HEK293T (cell line): ENCODE measurements around the gene MCM10.
"Not testable (repeated sequence)": the region's sequence is repeated elsewhere in the genome, so short reads cannot be mapped to it uniquely, and the experiment has no call there.

ENCODE experiments used
- CTCF ChIA-PET: fragments of 350-600 bp; formaldehyde crosslinking; extraction: SDS; loops from one replicate; lab custom pipeline; 2021; ENCODE audit warnings: antibody characterized with exemption, inconsistent platforms; lab: Yijun Ruan, JAX
- POLR2A ChIA-PET: fragments of 350-600 bp; formaldehyde crosslinking; extraction: SDS; loops from one replicate; lab custom pipeline; 2020; ENCODE audit warnings: antibody characterized with exemption, inconsistent platforms; lab: Yijun Ruan, JAX
- DNase-seq: peaks from one replicate; pipeline ENCODE4 v3.0.0; 2012; ENCODE audit warnings: mixed read lengths; ENCODE audit errors: extremely low spot score
- ARNT ChIP-seq: fragments of 450-650 bp; IDR thresholded peaks from 2 replicates; pipeline ENCODE4 v1.6.1; 2017; ENCODE audit warnings: mild to moderate bottlenecking
- BHLHE40 ChIP-seq: fragments of 450-650 bp; IDR thresholded peaks from 2 replicates; pipeline ENCODE4 v1.6.1; 2016; ENCODE audit warnings: mild to moderate bottlenecking, moderate library complexity, borderline replicate concordance
- CTBP1 ChIP-seq: fragments of 450-650 bp; IDR thresholded peaks from 2 replicates; pipeline ENCODE4 v1.6.1; 2016; ENCODE audit warnings: borderline replicate concordance
- ELF4 ChIP-seq: fragments of 450-650 bp; IDR thresholded peaks from 2 replicates; pipeline ENCODE4 v1.6.1; 2017; ENCODE audit warnings: antibody characterized with exemption
- FOXA1 ChIP-seq: fragments of 450-650 bp; IDR thresholded peaks from 2 replicates; pipeline ENCODE4 v1.6.1; 2016; ENCODE audit warnings: mild to moderate bottlenecking
- FOXK2 ChIP-seq: fragments of 450-650 bp; IDR thresholded peaks from 2 replicates; pipeline ENCODE4 v1.6.1; 2016; ENCODE audit warnings: mild to moderate bottlenecking
- FOXM1 ChIP-seq: fragments of 450-650 bp; IDR thresholded peaks from 2 replicates; pipeline ENCODE4 v1.6.1; 2017; ENCODE audit warnings: mild to moderate bottlenecking, borderline replicate concordance
- HDGF ChIP-seq: fragments of 450-650 bp; IDR thresholded peaks from 2 replicates; pipeline ENCODE4 v1.6.1; 2017; ENCODE audit warnings: antibody characterized with exemption, borderline replicate concordance
- L3MBTL2 ChIP-seq: fragments of 450-650 bp; conservative IDR thresholded peaks from 2 replicates; pipeline ENCODE4 v1.6.1; 2016; ENCODE audit warnings: mild to moderate bottlenecking
- LEF1 ChIP-seq: fragments of 450-650 bp; IDR thresholded peaks from 2 replicates; pipeline ENCODE4 v1.6.1; 2017; ENCODE audit warnings: mild to moderate bottlenecking, borderline replicate concordance
- NFRKB ChIP-seq: fragments of 450-650 bp; IDR thresholded peaks from 2 replicates; pipeline ENCODE4 v1.6.1; 2016; ENCODE audit warnings: mild to moderate bottlenecking, moderate library complexity
- SP1 ChIP-seq: fragments of 450-650 bp; IDR thresholded peaks from 2 replicates; pipeline ENCODE4 v1.6.1; 2017
- SUZ12 ChIP-seq: fragments of 450-650 bp; IDR thresholded peaks from 2 replicates; pipeline ENCODE4 v1.6.1; 2016; ENCODE audit warnings: mild to moderate bottlenecking
- TARDBP ChIP-seq: fragments of 450-650 bp; IDR thresholded peaks from 2 replicates; pipeline ENCODE4 v1.6.1; 2016
- ZNF384 ChIP-seq: fragments of 450-650 bp; IDR thresholded peaks from 2 replicates; pipeline ENCODE4 v1.6.1; 2016
- TF ChIP-seq, protein P1 (sequence below): fragments of 450-650 bp; IDR thresholded peaks from 2 replicates; pipeline ENCODE4 v1.6.1; 2016

The MCM10 gene

DNA sequence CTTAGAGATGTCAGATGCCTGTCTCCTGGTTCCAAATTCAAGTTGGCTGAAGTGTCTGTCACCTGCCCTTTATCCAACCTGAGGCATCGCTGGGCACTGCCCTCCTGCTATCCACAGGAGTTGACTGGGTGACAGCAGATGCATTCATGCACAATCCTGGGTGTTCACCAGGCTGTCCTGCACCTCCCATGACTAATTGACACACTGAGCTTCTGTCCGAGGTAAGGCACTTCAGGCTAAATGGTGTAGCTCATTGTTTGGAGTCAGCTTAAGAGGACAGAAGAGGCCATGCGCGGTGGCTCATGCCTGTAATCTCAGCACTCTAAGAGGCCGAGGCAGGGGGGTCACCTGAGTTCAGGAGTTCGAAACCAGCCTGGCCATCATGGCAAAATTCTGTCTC is 70.5 kb downstream of the MCM10 start:
- TF ChIP-seq HDGF (no peak), ZNF384 (no peak), BHLHE40 (no peak), FOXK2 (no peak), SP1 (no peak), CTBP1 (no peak), SUZ12 (no peak), LEF1 (no peak), L3MBTL2 (no peak), FOXA1 (no peak), TARDBP (no peak), ELF4 (no peak), ARNT (no peak), FOXM1 (no peak), NFRKB (no peak)
- POLR2A ChIA-PET, result no interaction called here
- DNase-seq, result no peak
- CTCF ChIA-PET, result no interaction called here

DNA sequence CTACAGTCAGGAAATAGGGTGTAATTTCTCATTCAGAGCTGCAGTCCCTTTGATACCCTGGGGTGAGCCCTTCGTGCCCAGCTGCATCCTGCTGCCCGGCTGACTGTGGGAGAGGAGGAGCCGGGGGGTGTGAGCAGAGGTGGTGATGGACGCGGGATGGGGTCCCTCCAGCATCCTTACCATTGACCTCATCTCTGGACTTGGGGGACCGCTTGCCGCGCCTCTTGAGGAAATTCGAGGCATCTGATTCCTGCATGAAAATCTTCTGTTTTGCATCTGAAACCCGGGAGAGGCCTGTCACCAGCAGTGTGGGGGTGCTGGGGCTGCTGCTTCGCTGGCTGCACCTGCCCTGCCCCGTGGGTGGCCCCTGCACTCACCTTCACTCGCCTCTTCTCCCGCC is 72.0 kb downstream of the MCM10 start:
- DNase-seq, result no peak
- ChIA-PET CTCF (no interaction called here), POLR2A (no interaction called here)
- no peak for TF ChIP-seq SUZ12
- TF ChIP-seq BHLHE40, result no peak
- no peak for TF ChIP-seq TARDBP
- TF ChIP-seq FOXK2, result no peak
- no peak for TF ChIP-seq CTBP1
- no peak for TF ChIP-seq SP1
- no peak for TF ChIP-seq L3MBTL2
- TF ChIP-seq, protein P1, sequence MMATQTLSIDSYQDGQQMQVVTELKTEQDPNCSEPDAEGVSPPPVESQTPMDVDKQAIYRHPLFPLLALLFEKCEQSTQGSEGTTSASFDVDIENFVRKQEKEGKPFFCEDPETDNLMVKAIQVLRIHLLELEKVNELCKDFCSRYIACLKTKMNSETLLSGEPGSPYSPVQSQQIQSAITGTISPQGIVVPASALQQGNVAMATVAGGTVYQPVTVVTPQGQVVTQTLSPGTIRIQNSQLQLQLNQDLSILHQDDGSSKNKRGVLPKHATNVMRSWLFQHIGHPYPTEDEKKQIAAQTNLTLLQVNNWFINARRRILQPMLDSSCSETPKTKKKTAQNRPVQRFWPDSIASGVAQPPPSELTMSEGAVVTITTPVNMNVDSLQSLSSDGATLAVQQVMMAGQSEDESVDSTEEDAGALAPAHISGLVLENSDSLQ, result no peak
- TF ChIP-seq FOXM1, result no peak
- TF ChIP-seq HDGF, result no peak
- TF ChIP-seq LEF1, result no peak

DNA sequence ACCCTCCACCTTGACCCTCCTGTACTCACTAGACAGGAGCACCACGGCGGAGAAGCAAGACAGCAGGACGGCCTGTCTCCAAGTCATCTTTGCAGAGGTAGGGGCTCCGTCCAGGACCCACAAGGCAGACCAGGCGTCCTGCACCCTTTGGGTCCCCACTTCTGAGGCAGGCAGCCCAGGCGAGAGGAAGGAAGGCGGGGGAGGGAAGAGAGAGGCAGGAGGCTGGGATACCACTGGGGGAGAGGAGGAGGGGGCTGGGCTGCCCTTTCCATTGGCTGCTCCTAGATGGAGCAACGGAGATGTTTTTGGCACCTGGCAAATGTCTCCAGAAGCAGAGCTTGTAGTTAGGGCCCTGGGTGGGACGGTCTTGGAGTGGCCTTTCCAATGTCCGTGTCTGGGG is 72.8 kb downstream of the MCM10 start, which contains the start of gene UCMA:
Gene UCMA, minus strand, starts transcription at position 203 of the 400 bp plus-strand sequence. Its CDS starts 116 bp downstream, at position 87.
- ChIA-PET POLR2A (no interaction called here), CTCF (no interaction called here)
- TF ChIP-seq ZNF384 (no peak), NFRKB (no peak), BHLHE40 (no peak), SUZ12 (no peak), L3MBTL2 (no peak), SP1 (no peak), ELF4 (no peak), FOXM1 (no peak), LEF1 (no peak), FOXA1 (no peak), TARDBP (no peak)
- DNase-seq, result no peak

DNA sequence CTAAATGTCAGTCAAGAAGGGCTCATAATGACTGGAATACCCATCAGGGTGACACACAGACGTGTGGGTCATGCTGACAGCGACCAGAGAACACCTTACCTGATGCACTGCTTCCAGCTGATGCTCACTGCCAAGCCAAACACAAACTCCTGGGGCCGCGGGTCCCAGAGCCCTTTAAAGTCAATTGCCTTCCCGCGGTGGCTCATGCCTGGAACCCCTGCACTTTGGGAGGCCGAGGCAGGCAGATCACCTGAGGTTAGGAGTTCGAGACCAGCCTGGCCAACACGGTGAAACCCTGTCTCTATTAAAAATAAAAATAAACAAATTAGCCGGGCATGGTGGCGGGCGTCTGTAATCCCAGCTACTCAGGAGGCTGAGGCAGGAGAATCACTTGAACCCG is 73.4 kb downstream of the MCM10 start:
- POLR2A ChIA-PET, DNase-seq, CTCF ChIA-PET: not testable (repeated sequence)

DNA sequence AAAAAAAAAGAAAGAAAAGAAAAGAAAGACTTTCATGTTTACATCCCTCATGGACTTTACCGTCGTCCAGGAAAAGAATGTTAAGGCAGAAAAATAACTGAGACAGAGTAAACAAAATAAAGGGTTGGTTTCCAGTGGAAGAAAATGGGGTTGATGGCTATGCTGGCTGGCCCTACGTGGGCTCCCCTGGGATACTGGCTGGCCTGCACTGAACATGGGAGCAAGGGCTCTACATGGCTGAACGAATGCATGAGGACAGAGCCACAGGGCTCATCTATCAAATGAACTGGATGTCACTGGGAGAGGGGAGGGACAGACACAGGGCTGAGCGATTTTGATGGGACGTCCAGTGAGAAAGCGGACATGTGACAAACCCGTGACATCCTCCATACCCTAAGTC is 75.3 kb downstream of the MCM10 start:
- CTCF ChIA-PET, result interaction anchor here (0.6 kb wide), 1 partner anchor 8 kb away, joined by 3 read pairs; no protein-coding TSS in a partner anchor
- no peak for TF ChIP-seq ZNF384
- no peak for TF ChIP-seq NFRKB
- TF ChIP-seq TARDBP, result no peak
- no peak for TF ChIP-seq FOXA1
- no peak for TF ChIP-seq SP1
- no peak for TF ChIP-seq LEF1
- TF ChIP-seq, protein P1, result no peak
- TF ChIP-seq ELF4, result no peak
- no peak for TF ChIP-seq CTBP1
- TF ChIP-seq BHLHE40, result no peak
- TF ChIP-seq ARNT, result no peak
- TF ChIP-seq FOXM1, result no peak
- POLR2A ChIA-PET, result no interaction called here
- no peak for DNase-seq

DNA sequence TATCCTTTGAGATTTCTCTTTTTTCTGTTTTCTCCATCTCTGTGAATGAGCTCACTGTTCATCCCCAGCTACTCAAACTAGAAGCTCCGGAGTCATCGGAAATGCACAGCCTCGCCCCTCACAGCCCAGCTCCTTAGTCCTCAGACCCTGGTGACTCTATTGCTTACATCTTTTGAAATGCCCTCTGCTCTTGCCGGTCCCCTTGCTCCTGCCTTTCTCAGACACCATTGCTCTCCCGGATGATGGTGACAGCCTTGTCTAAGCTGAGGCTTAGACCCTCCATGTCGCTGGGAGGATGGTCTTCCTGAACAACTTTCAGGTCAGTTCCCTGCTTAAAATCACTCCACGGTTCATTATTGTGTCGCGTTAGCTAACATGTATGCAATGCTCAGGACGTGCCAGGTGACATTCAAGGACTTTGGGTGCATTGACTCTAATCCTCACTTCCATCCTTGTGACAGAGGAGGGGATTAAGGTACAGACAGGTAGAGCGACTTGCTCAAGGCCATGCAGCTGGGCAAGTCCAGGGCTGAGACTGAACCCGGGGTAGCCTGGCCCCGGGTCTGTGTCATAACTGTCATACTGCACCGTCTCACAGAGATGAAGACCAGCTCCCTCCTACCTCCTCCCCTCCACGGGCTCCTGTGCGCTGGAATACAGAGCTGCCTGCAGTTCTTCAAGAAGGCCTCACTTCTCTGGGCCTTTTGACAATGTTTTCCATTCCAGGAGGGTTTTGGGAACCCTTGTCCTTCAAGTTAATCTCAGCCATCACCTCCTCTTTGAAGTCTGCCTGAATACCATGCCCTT is 77.1 kb downstream of the MCM10 start:
- POLR2A ChIA-PET, result no interaction called here
- CTCF ChIA-PET, result no interaction called here
- TF ChIP-seq ELF4, result no peak
- TF ChIP-seq FOXA1, result no peak
- TF ChIP-seq NFRKB, result no peak
- TF ChIP-seq ARNT, result no peak
- DNase-seq, result no peak

DNA sequence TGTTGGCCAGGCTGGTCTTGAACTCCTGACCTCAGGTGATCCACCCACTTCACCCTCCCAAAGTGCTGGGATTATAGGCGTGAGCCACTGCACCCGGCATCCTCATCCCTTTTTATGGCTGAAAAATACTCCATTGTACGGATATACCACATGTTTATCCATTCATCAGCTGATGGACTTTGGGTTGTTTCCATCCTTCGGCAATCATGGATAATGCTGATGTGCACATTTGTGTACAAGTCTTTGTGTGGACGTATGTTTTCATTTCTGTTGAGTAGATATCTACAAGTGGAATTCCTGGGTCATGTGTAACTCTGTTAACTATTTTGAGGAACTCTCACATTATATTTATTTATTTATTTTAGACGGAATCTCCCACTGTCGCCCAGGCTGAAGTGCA is 78.6 kb downstream of the MCM10 start:
- DNase-seq, result no peak
- ChIA-PET CTCF (interaction anchor here (0.7 kb wide), 2 partner anchors 10 to 129 kb away, joined by 3 to 11 read pairs; no protein-coding TSS in a partner anchor), POLR2A (no interaction called here)
- no peak for TF ChIP-seq CTBP1
- TF ChIP-seq, protein P1, result no peak
- TF ChIP-seq ELF4, result no peak
- no peak for TF ChIP-seq TARDBP
- TF ChIP-seq BHLHE40, result no peak
